NCI-H226 (cell line): Measurements from ENCODE around the gene ZDHHC24.
"Not testable (repeated sequence)": the region's sequence is repeated elsewhere in the genome, so short reads cannot be mapped to it uniquely, and the experiment has no call there.

ENCODE experiments used
- DNase-seq: peaks from one replicate; pipeline ENCODE4 v3.0.0-alpha.2; 2015

Gene ZDHHC24

DNA sequence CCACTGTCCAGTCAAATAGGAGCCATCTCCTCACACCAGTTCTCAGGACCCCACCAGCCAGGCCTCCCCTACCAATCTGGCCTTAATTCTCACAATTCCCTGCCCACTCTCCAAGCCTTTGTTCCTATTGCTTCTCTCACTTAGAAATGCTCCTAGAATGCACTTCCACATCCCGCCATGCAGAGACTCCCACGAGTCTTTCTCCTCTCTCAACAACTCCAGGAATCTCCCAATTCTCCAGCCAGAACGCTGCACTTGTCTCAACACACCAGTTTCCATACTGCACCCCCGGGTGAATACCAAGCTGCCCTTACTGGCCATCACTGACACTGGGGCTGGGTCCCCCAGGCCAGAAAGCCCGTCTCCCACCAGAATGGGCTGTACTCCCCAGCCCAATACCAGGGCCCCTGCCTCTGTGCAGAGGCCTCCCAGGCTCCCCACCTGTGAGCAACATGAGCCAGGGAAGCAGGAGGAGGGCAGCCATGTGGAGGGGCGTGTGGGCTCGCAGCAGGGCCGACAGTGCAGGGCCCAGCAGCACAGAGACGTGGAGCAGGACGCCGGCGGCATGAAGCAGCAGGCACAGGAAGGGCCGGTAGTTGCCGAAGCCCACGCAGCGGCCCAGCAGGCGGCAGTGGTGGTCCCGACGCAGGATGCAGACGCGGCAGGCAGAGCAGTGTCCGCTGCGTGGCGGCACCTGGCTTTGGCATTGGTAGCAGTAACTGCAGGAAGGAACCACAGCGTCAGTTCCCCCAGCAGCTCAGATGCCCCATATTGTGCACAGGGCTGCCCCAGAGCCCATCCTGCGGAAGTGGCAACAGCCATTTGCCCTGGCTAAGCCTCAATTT lies 2.4 kb downstream of the ZDHHC24 start:
- DNase-seq, result no peak

GRCh38 chr11:66542362-66542761 lies 3.5 kb downstream of the ZDHHC24 start:
- DNase-seq, result peak; percentile 75

DNA sequence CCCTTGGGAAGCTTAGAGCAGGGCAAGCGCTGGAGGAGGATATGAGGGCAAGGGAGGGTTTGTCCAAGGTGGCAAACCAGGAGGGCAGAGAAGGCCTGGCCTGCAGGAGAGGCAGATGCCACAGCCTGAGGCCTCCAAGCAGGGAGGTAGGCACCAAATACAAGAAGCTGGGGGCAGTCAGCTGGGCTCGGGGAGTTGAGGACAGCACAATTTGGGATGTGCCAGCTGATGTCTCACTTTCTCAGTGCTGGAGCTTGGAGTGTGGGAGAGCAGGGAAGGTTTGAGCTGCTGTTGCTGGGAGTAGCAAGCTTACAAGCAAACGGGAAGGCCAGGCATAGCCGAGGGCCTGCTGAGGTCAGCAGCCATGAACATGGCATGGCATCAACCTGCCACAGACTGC lies 4.0 kb downstream of the ZDHHC24 start:
- DNase-seq, result peak; percentile 23

GRCh38 chr11:66540598-66540997 lies 5.2 kb downstream of the ZDHHC24 start:
- not testable (repeated sequence) for DNase-seq

DNA sequence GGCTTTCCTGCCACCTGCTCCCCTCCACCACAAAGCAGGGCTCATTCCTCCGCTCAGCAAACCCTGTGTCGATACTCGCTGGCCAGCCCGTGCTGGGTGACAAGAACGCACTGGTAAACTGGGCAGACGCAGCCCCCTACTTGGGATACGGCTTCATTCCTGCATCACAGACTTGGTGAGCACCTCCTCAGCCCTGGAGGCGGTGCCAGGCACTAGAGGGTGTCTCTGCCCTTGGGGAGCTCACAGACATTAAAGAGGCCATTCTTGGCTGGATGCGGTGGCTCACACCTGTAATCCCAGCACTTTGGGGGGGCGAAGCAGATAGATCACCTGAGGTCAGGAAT lies 6.0 kb downstream of the ZDHHC24 start:
- no peak for DNase-seq

GRCh38 chr11:66539170-66539869 lies 6.5 kb downstream of the ZDHHC24 start:
- DNase-seq, result no peak

GRCh38 chr11:66532784-66533183 lies 13.1 kb downstream of the ZDHHC24 start:
- no peak for DNase-seq

GRCh38 chr11:66531841-66532240 lies 14.0 kb downstream of the ZDHHC24 start:
- DNase-seq, result no peak

DNA sequence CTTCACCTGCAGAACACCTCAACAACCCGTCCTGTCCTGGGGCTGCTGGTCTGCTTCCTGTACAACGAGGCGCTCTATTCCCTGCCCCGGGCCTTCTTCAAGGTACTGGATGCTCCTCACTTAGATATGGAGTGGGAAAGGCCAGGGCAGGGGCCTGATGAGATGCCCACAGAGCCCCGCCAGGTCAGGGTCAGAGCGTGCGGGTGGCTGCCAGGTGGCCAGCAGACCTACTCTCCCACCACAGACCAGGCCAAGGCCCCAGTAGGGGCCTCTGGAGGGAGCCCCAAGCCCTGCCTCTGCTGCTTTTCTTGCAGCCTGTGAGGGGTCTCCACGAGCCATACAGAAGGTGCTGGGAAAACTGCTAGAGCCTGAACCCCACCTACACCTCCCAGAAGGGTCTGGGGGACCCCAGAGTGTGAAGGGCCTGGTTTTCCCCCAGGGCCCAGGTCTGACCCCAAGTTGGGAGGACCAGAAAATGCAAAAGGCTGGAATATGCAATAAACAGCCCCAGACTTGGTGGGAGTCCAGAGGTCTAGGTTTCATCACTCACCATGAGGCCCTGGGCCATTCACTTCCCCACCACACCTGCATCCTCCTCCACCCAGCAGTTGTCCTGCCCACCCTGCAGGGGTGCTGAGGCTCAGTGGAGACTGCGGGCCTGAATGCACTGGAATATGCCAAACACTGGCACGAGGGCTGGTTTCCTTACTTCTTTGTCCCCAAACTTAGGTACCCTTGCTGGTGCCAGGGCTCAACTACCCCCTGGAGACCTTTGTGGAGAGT lies 14.7 kb downstream of the ZDHHC24 start:
- no peak for DNase-seq

DNA sequence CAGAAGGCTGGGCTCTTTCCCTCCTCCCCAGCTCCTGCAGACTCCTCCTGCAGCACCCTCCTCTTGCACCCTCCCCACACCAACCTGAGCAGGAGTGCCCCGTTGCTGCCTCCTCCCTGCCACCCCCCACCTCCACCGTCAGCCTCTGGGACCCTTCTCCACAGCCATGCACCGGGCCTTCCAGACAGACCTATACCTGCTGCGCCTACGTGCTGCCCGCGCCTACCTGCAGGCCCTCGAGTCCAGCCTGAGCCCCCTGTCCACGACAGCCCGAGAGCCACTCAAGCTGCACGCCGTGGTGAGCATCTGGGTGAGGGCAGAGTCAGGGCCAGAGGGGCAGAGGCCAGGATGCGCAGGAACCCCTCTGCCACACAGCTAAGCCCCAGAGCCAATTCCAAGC lies 16.2 kb downstream of the ZDHHC24 start:
- no peak for DNase-seq

- DNase-seq, result no peak
Observed at GRCh38 chr11:66529069-66529468, 16.8 kb downstream of the ZDHHC24 start.

GRCh38 chr11:66524304-66525040 lies 21.4 kb downstream of the ZDHHC24 start:
- no peak for DNase-seq

DNA sequence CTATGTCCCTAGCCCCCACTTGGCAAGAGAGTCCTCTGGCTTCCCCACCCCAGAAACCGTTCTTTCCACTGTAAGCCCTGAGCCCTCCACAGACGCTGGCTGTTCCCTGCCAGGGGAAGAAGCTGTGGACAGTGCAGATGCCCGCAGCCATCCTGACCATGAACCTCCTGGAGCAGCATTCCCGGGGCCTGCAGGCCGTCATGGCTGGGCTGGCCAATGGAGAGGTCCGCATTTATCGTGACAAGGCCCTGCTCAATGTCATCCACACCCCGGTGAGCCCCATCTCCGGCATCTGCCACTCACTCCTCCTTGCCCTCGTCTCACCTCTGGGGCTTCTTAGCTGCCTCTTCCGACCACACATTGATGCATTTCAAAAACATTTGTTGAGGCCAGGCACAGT lies 22.2 kb downstream of the ZDHHC24 start:
- no peak for DNase-seq

DNA sequence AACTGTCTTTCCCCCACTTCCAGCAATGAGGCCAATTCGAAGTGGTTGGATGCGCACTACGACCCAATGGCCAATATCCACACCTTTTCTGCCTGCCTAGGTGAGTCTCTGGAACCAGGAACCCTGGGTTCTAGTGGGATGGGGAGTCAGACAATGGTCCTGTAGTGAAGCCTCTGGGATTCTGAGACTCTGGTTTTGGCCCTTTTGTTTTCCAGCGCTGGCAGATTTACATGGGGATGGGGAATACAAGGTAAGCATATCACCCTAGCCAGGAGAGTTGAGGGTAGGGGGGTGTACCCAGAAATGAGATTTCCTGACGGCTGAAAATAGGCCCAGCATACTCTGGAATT lies 34.9 kb downstream of the ZDHHC24 start:
- DNase-seq, result no peak

DNA sequence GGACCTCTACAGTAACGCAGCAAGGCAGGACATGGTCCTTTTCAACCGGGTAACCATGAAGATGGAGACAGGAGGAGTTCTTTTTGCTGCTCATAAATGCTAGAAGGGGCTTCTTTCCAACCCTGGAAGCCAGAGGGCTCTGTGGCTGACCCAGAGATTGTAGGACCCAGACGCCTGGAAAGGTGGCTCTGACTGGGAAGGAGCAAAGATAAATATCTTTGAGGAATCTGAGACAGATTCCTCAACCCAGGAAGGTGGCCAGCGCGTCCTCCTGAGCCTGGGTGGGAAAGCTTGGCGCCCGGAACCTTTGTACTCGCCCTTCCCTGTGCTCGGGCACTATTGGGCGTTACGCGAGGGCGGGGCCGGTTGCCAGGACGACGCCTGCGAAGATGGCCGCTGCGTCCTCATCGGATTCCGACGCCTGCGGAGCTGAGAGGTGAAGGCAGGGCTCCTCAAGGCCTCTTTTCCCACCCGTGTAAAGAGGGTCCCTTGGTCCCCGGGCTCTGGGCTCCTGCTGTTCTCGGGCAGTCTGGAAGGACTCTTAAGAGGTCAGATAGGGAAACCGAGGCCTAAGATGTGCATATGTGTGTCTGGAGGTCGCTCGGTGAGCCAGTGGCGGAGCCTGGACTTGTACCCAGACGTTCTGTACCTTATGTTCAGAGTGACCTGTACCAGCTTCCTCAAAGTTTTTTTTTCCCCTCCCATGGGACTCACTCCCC lies 35.4 kb downstream of the ZDHHC24 start, which contains the start of gene BBS1:
Gene BBS1 (plus strand): TSS at position 365 of the 719 bp plus-strand sequence. CDS start 25 bp downstream, at position 390.
- DNase-seq, result peak; percentile 68

DNA sequence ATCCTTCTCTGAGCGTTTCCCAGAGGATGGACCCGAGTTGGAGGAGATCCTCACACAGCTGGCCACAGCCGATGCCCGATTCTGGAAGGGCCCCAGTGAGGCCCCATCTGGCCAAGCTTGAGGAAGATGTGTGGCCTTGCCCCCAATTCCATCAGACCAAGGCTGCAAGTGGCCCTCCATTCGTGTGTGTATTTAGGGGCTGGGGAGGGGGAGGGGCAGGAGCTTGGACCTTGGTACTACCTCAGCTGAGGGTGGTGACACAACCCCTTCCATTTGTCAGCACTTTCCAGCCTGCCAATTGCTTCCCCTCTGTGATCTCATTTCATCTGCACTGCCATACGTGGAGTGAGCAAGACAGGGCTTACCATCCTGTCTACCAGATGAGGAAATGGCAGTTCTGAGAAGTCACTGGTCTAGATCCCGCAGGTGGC lies 36.7 kb downstream of the ZDHHC24 start:
- no peak for DNase-seq

DNA sequence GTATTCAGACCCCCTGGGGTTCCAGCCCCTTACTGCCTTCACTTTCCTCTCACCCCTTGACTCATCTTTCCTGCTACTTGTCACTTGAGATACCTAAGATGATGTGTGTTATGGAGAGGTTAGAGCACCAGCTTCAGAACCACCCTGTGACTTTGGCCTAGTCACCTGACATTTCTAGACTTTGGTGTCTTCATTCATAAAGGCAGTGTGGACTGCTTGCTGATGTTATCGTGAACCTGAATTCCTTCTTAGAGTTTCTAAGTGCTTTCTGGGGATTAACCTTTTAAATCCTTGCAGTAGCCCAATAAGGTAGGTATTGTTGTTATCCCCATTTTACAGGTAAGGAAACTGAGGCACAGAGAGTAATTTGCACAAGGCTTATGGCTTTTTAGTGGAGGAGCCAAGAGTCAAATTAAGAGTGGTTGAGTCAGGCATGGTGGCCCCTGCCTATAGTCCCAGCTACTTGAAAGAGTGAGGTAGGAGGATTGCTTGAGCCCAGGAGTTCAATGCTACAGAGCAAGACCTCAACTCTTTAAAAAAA lies 40.5 kb downstream of the ZDHHC24 start:
- DNase-seq, result no peak

GRCh38 chr11:66498506-66498905 lies 47.3 kb downstream of the ZDHHC24 start:
- no peak for DNase-seq

GRCh38 chr11:66497206-66497605 lies 48.6 kb downstream of the ZDHHC24 start:
- DNase-seq, result no peak

DNA sequence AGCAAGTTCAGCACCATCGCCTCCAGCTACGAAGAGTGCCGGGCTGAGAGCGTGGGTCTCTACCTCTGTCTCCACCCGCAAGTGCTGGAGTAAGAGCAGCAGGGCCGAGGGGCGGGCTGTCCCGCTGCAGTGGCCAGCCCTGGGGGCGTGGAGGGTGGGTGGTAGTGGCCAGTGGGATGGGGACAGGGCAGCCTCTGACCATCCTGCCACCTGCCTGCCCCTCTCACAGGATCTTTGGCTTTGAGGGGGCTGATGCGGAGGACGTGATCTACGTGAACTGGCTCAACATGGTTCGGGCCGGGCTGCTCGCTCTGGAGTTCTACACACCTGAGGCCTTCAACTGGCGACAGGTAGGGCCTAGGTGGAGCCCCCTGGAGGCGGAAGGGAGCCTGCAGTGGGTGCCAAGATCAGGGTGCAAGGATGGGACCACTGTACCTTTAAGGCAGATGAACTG lies 50.4 kb downstream of the ZDHHC24 start:
- no peak for DNase-seq

DNA sequence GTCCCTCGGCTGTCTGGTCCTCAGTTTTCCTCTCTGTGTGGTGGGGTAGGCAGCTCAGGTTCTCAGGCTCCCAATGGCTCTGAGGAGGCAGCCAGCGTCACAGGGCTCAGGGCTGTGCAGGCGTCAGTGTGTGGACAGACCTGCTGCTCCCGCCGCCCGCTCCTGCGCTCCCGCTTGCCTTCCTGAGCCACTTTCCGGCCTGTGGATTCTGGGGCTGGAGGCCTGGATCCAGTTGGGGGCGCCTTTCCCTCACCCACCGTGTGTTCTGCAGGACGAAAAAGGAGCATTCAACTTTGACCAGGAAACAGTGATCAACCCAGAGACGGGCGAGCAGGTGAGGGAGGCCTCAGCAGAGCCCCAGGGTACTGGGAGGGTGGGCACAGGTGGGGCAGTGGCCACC lies 50.9 kb downstream of the ZDHHC24 start:
- no peak for DNase-seq

GRCh38 chr11:66494458-66494857 lies 51.4 kb downstream of the ZDHHC24 start:
- DNase-seq, result no peak
